PC-3 (cell line): Measurements from ENCODE around the gene FLT1. TPM values are rescaled to one million over a fixed set of nuclear protein-coding genes. Genes with fewer than 3 reads are reported as not detected.

ENCODE experiments used
- ATAC-seq: fragments of 200-7000 bp; cut with Tn5 transposase; 2 replicates; pipeline ENCODE4 v1.9.1; 2020; ENCODE audit warnings: mild to moderate bottlenecking, moderate library complexity
- BruUV-seq: library from RNA; stranded (reverse); fragments of 400-500 nt; replicated peaks from 2 replicates; lab custom pipeline; 2021; lab: Mats Ljungman, UMichigan
- CTCF ChIA-PET: fragments of 300-600 bp; sonication (Branson Sonifier 250); formaldehyde crosslinking; loops from one replicate; lab custom pipeline; 2022; ENCODE audit warnings: antibody characterized with exemption; lab: Charles Lee
- POLR2A ChIA-PET: fragments of 300-600 bp; sonication (Branson Sonifier 250); formaldehyde crosslinking; loops from one replicate; lab custom pipeline; 2022; ENCODE audit warnings: antibody characterized with exemption; ENCODE audit not compliant: unreplicated experiment; lab: Charles Lee
- DNase-seq: peaks from one replicate; pipeline ENCODE4 v3.0.0-alpha.2; 2015
- H2AFZ ChIP-seq: fragments of 300-600 bp; sonication (generic); 2 replicates; pipeline ENCODE4 v1.6.0; 2016; ENCODE audit warnings: antibody characterized with exemption, low read length
- H3F3A ChIP-seq: fragments of 300-600 bp; sonication (generic); one replicate; pipeline ENCODE4 v1.6.0; 2017; ENCODE audit warnings: antibody characterized with exemption, low read length, control low read depth, mild to moderate bottlenecking; ENCODE audit not compliant: unreplicated experiment
- H3K27ac ChIP-seq: fragments of 300-600 bp; sonication (generic); 2 replicates; pipeline ENCODE4 v1.5.1; 2016; ENCODE audit warnings: mild to moderate bottlenecking, low read length
- H3K27me3 ChIP-seq: fragments of 300-600 bp; sonication (generic); 2 replicates; pipeline ENCODE4 v1.6.1; 2016; ENCODE audit warnings: low read length, mixed read lengths
- H3K36me3 ChIP-seq: fragments of 300-600 bp; sonication (generic); 2 replicates; pipeline ENCODE4 v1.6.1; 2016; ENCODE audit warnings: low read depth, mixed run types, low read length, mixed read lengths
- H3K4me1 ChIP-seq: fragments of 300-600 bp; sonication (generic); 2 replicates; pipeline ENCODE4 v1.5.1; 2016; ENCODE audit warnings: low read length; ENCODE audit not compliant: insufficient read depth
- H3K4me2 ChIP-seq: fragments of 300-600 bp; sonication (generic); 2 replicates; pipeline ENCODE4 v1.6.0; 2016; ENCODE audit warnings: low read length
- H3K4me3 ChIP-seq: fragments of 300-600 bp; sonication (generic); 2 replicates; pipeline ENCODE4 v1.5.1; 2016; ENCODE audit warnings: mild to moderate bottlenecking, low read length, mixed read lengths
- H3K79me2 ChIP-seq: fragments of 300-600 bp; sonication (generic); 2 replicates; pipeline ENCODE4 v1.6.1; 2017; ENCODE audit warnings: low read length, mixed read lengths
- H3K9ac ChIP-seq: fragments of 300-600 bp; sonication (generic); 2 replicates; pipeline ENCODE4 v1.6.0; 2016; ENCODE audit warnings: mild to moderate bottlenecking, low read length
- H3K9me2 ChIP-seq: fragments of 300-600 bp; sonication (generic); replicated peaks from 2 replicates; pipeline ENCODE4 v1.6.1; 2016; ENCODE audit warnings: mixed run types, low read length, mixed read lengths
- H3K9me3 ChIP-seq: fragments of 300-600 bp; sonication (generic); 2 replicates; pipeline ENCODE4 v1.6.1; 2016; ENCODE audit warnings: low read length, mixed read lengths
- H4K20me1 ChIP-seq: fragments of 300-600 bp; sonication (generic); 2 replicates; pipeline ENCODE4 v1.6.1; 2016; ENCODE audit warnings: low read length, mixed read lengths
- CTCF ChIP-seq: fragments of 300-600 bp; sonication (generic); conservative IDR thresholded peaks from 2 replicates; pipeline ENCODE4 v1.5.1; 2017; ENCODE audit warnings: antibody characterized with exemption, low read depth, mild to moderate bottlenecking, low read length
- EZH2 ChIP-seq: fragments of 300-600 bp; sonication (generic); IDR thresholded peaks from one replicate; pipeline ENCODE4 v1.6.1; 2017; ENCODE audit warnings: antibody characterized with exemption, mild to moderate bottlenecking, low read length; ENCODE audit not compliant: unreplicated experiment
- EZH2phosphoT487 ChIP-seq: fragments of 300-600 bp; sonication (generic); IDR thresholded peaks from 2 replicates; pipeline ENCODE4 v1.6.1; 2018; ENCODE audit warnings: mild to moderate bottlenecking, antibody characterized with exemption, low read length, borderline replicate concordance
- intact Hi-C: fragments of 100-400 bp; cut with micrococcal nuclease; formaldehyde crosslinking; loops from 2 replicates; pipeline ENCODE4 v1.9.0; 2023
- total RNA-seq: library from RNA; depleted of rRNA; stranded (reverse); fragments of >200 nt; gene quantifications from 2 replicates; pipeline ENCODE4 v1.2.3, GENCODE V29; 2014

Gene FLT1
- total RNA-seq, 1 experiment from 2014 or later = 1.2 TPM

- intact Hi-C loops = no loop called here
- Histone ChIP-seq H2AFZ (no peak overlapping the region), H3K9me2 (no peaks in the 10 kb centered on the region), H3K9me3 (no peaks in the 10 kb centered on the region), H3K27ac (no peak overlapping the region), H4K20me1 (no peaks in the 10 kb centered on the region), H3K27me3 (peaks cover 30% of the 10 kb centered on the region; the same call in 1 of the 2 replicates), H3K36me3 (no peaks in the 10 kb centered on the region), H3K4me1 (peaks cover 9% of the 10 kb centered on the region), H3K9ac (no peak overlapping the region), H3K79me2 (no peaks in the 10 kb centered on the region), H3F3A (no peaks in the 10 kb centered on the region), H3K4me3 (no peak overlapping the region), H3K4me2 (no peak overlapping the region)
- DNase-seq (no peak), ATAC-seq (no peak)
- POLR2A ChIA-PET = no interaction called here
- CTCF ChIA-PET = no interaction called here
- no peak for TF ChIP-seq CTCF
- no peak for TF ChIP-seq EZH2phosphoT487
- TF ChIP-seq EZH2 = no peak
- no TSS peak for BruUV-seq
Observed at GRCh38 chr13:28464861-28465460, 30.0 kb downstream of the FLT1 start.

GRCh38 chr13:28463481-28463880, 31.4 kb downstream of the FLT1 start:
- Histone ChIP-seq H3K27ac (no peak overlapping the region), H3K27me3 (peaks cover 43% of the 10 kb centered on the region), H3K9ac (no peak overlapping the region), H3K79me2 (no peaks in the 10 kb centered on the region), H3K36me3 (no peaks in the 10 kb centered on the region), H3K9me3 (no peaks in the 10 kb centered on the region), H3K4me2 (no peak overlapping the region), H3K4me3 (no peak overlapping the region), H3F3A (no peaks in the 10 kb centered on the region), H3K4me1 (peaks cover 9% of the 10 kb centered on the region), H4K20me1 (no peaks in the 10 kb centered on the region), H3K9me2 (no peaks in the 10 kb centered on the region), H2AFZ (no peak overlapping the region)
- ChIA-PET POLR2A (no interaction called here), CTCF (no interaction called here)
- intact Hi-C loops = no loop called here
- DNase-seq (no peak), ATAC-seq (no peak)
- no TSS peak for BruUV-seq
- TF ChIP-seq EZH2 (no peak), CTCF (no peak), EZH2phosphoT487 (no peak)

- Histone ChIP-seq H3K36me3 (no peaks in the 10 kb centered on the region), H4K20me1 (no peaks in the 10 kb centered on the region), H3K4me1 (no peaks in the 10 kb centered on the region), H3K79me2 (no peaks in the 10 kb centered on the region), H3K9ac (no peak overlapping the region), H3K9me3 (no peaks in the 10 kb centered on the region), H3K27me3 (peaks cover 67% of the 10 kb centered on the region), H2AFZ (no peak overlapping the region), H3K27ac (no peak overlapping the region), H3K4me3 (no peak overlapping the region), H3K9me2 (no peaks in the 10 kb centered on the region), H3K4me2 (no peak overlapping the region), H3F3A (no peaks in the 10 kb centered on the region)
- ChIA-PET CTCF (no interaction called here), POLR2A (no interaction called here)
- BruUV-seq = no TSS peak
- intact Hi-C loops = no loop called here
- DNase-seq (no peak), ATAC-seq (no peak)
- TF ChIP-seq EZH2phosphoT487 (no peak), EZH2 (no peak), CTCF (no peak)
Observed at GRCh38 chr13:28459911-28460310, 35.0 kb downstream of the FLT1 start.
